GM19395 (cell line): ENCODE measurements around the gene CTIF.
"Not testable (repeated sequence)": the region's sequence is repeated elsewhere in the genome, so short reads cannot be mapped to it uniquely, and the experiment has no call there.

Source experiments
- ATAC-seq: cut with Tn5 transposase; IDR thresholded peaks from one replicate; pipeline ENCODE4 v1.9.1; 2021; ENCODE audit warnings: mild to moderate bottlenecking, moderate library complexity; ENCODE audit not compliant: unreplicated experiment

The CTIF gene

DNA sequence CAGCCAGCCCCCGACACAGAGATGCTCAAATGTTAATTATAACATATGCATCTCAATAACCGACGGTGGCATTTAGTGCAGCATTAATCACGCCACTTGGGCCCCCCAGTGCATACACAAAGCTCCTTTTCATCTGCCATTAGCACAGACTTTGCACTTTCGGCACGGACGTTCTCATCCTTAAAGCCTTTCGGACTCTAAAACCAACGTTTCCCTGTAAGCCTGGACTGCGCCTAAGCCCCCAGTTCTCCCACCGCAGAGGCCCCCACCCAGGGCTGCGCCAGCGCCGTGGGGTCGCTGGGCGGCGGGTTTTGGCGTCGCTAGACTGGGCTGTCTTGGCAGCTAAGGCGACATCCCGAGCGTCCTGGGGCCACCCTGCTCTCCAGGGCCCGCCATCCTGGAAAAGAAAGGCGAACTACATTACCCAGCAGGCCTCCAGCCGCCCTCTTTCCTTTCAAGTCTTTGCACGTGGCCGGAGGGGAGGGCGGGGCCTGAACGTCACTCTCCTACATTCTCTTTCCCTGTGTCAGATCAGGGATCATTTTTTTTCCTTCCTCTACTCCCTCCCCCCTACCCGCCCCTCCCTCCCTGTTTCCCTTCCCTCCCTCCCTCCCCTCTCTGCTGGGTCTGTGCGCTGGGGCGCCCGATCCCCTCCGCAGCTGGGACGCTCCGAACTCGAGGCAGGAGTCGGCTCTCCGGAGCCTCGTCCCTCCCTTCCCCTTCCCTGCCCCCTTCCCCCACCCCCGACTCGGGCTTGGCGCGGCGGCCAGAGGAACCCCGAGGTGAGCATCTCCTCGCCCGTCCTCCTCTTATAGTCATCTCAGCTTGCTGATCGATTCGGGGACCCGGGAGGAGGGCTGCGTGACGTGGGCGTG, at the start of gene CTIF:
TSS of gene CTIF (plus strand) at position 501 of the 875 bp plus-strand sequence. CDS start 80,535 bp downstream, outside the sequence.
- peak; percentile 74 for ATAC-seq

DNA sequence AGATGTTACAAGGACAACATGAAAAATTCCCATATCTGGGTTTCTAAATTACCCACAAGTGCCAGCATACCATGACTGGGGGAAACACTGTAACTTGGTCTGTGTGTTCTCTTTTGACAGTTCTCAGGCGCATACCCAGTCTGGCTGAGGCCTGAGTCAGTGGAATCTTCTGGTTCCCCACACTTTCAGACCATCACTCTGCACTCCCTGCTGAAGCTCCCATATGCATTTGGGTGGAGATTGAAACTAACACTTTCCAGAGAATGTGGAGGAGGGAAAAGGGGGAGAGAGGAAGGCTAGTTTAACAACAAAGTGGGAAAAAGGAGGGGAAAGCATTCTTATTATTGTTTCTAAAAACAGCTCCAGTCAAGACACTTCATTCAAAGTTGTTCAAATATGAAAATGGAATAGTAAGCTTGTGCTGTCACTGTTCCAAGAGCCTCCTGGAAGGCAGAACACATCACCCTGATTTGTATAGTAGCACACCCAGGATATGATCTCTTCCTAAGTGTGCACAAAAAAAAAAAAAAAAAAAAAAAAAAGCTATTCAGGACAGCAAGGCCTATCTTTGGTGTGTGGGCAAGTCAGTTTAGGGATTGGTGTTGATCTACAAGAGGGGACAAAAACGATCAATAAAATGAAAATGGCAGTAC, 48.1 kb upstream of the CTIF start:
- no peak for ATAC-seq

DNA sequence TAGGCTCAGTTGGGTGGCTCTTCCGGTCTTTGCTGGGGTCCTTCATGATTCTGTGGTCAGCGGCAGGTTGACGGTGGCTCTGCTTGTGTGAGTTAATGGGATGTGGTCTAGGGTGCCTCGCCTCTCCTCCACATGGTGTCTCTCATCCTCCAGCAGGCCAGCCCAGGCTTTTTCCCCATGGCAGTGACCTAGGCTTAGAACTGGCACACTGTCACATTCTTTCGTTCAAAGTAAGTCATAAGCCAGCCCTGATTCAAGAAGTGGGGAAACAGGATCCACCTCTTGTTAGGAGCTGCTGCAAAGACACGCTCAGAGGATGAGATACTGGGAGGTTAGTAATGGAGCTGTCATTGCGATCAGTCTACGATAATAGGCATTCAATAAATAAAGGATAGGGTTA, 46.0 kb upstream of the CTIF start:
- no peak for ATAC-seq

DNA sequence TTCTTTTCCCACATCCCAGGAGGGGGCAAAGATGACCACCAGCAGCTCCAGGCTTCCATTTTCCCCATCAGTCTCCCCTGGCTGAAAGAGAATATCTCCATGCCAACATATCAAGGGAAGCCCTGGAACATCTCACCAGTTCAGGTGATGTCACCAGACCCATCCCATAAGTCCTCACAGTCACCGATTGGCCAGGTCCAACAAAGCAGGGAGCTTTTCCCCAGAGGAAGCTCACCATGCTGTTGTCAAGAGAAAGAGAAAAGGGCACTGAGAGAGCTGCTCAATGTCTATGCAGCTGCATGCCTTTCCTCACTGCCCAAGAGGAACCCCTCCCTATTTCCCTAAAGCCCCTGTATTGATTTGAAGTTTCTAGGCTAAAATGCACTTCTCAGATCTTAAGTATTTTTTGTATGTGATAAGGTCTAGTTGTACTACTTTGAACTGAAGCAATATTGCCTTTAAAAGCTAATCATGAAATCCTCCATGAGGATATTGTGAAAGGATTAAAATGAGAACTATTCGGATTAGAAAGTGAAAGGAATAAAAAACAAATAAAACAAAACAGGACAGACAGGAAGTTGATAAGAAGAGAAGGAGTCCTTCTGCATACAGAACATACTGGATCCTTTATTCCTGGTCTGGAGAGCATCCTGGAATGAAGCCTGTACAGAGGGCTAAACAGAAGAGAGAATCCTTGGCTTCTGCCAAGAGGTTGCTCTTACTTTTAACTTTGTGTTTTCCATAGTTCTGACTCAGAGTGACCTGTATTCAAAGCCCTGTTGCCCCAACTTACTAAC, 45.2 kb upstream of the CTIF start:
- no peak for ATAC-seq

DNA sequence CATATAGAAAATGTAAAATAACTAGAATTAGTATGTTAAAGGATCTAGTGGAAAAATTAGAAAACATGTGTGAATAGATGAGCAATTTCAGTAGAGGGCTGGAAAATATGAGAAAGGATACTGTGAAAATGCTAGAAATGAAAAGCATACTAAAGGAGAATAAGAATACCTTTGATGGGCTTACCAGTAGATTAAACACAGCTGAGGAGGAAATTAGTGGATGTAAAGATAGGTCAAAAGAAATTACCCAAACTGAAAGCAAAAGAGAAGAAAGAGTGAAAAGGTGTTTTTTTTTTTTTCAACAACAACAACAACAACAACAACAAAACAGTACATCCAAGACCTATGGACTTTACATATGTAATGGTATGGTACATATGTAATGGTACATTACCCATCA, 41.0 kb upstream of the CTIF start:
- no peak for ATAC-seq

DNA sequence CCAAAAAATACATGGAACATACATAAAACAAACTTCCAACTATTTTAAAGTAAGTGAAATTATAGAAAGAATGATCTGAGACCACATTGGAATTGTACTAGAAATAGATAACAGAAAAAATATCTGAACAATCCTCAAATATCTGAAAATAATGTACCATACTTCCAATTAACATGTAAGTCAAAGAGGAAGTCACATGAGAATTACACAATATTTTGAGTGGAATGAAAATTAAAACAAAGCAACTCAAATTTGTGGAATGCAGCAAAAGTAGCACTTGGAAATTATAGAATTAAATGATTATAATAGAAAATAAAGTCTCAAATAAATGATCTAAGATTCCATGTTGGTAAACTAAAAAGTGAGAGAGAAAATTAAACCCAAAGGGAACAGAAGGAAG, 38.3 kb upstream of the CTIF start:
- no peak for ATAC-seq

GRCh38 chr18:48502906-48503305, 35.9 kb upstream of the CTIF start:
- ATAC-seq, result no peak

DNA sequence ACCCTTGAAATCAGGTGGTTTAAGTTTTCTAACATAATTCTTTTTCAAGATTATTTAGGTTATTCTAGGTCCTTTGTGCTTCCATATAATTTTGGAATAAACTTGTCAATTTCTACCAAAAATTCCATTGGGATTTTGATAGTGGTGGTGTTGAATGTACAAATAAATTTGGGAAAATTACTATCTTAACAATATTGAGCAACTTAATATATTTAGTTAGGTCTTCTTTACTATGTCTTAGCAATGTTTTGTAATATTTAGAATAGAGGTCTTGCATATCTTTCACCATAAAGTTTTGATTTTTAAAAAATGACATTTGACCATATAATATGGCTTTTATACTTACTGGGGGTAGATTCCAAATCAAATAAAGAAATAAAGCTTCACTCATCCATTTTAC, 34.0 kb upstream of the CTIF start:
- no peak for ATAC-seq

- ATAC-seq, result not testable (repeated sequence)
These were observed 31.8 kb upstream of the CTIF start for GRCh38 chr18:48506983-48507568.

- ATAC-seq, result not testable (repeated sequence)
These were observed 26.3 kb upstream of the CTIF start for GRCh38 chr18:48512498-48512897.

GRCh38 chr18:48514786-48515185, 24.0 kb upstream of the CTIF start:
- ATAC-seq, result no peak

GRCh38 chr18:48517048-48517447, 21.8 kb upstream of the CTIF start:
- ATAC-seq, result no peak

GRCh38 chr18:48519431-48520100, 19.3 kb upstream of the CTIF start:
- no peak for ATAC-seq

GRCh38 chr18:48521723-48522122, 17.1 kb upstream of the CTIF start:
- ATAC-seq, result no peak

DNA sequence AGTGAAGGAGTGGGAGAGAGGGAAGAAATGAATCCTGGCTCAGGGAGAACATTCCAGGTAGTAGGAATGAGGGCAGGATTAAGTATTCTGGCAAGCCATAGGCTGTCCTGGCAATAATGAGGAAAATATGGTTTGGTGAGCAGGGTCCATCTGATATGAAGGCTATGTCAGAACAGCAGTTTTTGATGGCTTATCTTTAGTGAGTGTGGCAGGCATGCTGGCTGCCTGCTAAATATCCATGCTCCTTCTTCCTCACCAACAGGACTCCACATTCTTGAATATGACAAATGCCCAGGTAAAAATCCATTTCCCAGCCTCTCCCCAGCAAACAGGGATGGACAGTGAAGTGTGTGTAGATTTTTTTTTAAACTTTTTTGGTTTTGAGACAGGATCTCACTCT, 13.2 kb upstream of the CTIF start:
- ATAC-seq, result no peak

DNA sequence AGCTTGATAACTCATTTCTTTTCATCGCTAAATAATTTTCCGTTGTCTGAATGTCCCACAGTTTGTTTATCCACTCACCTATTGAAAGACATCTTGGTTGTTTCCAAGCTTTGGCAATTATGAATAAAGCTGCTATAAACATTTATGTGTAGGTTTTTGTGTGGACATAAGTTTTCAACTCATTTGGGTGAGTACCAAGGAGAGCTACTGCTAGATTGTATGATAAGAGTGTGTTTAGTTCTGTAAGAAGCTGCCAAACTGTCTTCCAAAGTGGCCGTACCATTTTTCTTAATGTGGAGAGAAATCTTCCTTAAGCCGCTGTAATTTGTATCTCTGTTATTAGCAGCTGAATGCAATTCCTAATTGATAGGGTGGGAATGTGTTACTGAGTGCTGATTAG, 11.4 kb upstream of the CTIF start:
- no peak for ATAC-seq

- no peak for ATAC-seq
These were observed 10.0 kb upstream of the CTIF start for GRCh38 chr18:48528861-48529260.

DNA sequence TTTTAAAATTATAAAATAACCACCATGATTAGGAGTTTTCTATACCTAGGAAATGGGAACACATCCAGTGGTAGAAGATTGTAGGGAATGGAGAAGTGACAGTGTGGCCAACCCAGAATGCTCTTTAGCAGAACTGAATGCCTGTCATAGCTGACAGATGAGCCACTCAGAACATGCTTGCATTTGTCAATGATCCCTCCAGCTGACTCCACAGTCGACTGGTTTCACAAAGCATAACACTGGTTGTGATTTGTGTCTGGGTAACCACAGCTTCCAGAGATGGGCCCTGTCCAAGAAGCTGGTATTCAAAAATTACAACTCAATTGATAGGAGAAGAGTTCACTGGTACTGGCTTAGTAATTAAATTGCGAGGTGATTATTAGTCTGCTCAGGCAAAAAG, 9.0 kb upstream of the CTIF start:
- ATAC-seq, result no peak

- ATAC-seq, result no peak
These were observed 8.3 kb upstream of the CTIF start for GRCh38 chr18:48530399-48531081.

DNA sequence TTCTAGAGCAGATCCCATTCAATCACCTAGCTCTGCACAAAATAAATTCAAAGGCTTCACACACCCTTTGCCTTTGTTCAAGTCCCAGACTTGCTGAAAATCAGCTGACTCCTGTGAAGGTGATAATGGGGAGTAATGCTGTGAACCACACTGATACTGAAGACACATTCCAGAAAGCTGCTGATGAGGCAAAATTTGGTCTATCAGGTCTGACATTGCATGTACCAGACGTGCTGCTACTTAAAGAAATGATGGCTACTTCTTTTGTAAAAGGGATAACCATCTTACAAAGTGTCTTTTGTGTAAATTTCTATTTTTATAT, 7.8 kb upstream of the CTIF start:
- no peak for ATAC-seq
